RWPE1 (cell line): Measurements from ENCODE around the gene GSK3B.

Experiments
- CTCF ChIA-PET: fragments of 350-600 bp; sonication (Branson Sonifier 250); formaldehyde crosslinking; extraction: SDS; loops from one replicate; lab custom pipeline; 2021; lab: Yijun Ruan, JAX
- POLR2A ChIA-PET: fragments of 400-600 bp; formaldehyde crosslinking; extraction: SDS; loops from one replicate; lab custom pipeline; 2020; ENCODE audit warnings: antibody characterized with exemption; ENCODE audit not compliant: low non-redundant PET; lab: Yijun Ruan, JAX
- DNase-seq: peaks from one replicate; pipeline ENCODE4 v3.0.0; 2012; ENCODE audit warnings: low spot score
- H3K27ac ChIP-seq: fragments of 450-650 bp; 2 replicates; pipeline ENCODE4 v1.5.1; 2017
- TF ChIP-seq, protein P1 (sequence below): fragments of 450-650 bp; conservative IDR thresholded peaks from 2 replicates; pipeline ENCODE4 v1.5.1; 2017; ENCODE audit warnings: low read depth, mild to moderate bottlenecking

Gene GSK3B

DNA sequence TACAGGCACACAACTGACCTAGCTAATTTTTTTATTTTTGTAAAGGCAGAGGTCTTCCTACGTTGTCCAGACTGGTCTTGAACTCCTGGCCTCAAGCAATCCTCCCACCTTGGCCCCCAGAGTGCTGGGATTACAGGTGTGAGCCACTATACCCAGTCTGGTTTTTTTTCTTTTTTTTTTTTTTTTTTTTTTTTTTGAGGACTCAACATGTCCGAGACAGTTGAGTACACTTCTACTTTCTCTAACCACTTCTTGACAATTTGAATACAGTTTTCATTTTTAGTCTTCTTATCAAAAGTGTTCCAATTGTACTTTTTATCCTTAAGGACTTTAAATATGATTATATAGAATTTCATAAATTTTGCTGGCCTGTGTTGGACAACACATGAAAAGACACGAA is 7.4 kb upstream of the GSK3B start:
- no peak for DNase-seq
- TF ChIP-seq, protein P1, sequence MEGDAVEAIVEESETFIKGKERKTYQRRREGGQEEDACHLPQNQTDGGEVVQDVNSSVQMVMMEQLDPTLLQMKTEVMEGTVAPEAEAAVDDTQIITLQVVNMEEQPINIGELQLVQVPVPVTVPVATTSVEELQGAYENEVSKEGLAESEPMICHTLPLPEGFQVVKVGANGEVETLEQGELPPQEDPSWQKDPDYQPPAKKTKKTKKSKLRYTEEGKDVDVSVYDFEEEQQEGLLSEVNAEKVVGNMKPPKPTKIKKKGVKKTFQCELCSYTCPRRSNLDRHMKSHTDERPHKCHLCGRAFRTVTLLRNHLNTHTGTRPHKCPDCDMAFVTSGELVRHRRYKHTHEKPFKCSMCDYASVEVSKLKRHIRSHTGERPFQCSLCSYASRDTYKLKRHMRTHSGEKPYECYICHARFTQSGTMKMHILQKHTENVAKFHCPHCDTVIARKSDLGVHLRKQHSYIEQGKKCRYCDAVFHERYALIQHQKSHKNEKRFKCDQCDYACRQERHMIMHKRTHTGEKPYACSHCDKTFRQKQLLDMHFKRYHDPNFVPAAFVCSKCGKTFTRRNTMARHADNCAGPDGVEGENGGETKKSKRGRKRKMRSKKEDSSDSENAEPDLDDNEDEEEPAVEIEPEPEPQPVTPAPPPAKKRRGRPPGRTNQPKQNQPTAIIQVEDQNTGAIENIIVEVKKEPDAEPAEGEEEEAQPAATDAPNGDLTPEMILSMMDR, result no peak
- H3K27ac ChIP-seq, result peak overlapping the region; percentile 76
- POLR2A ChIA-PET, result no interaction called here
- CTCF ChIA-PET, result no interaction called here

DNA sequence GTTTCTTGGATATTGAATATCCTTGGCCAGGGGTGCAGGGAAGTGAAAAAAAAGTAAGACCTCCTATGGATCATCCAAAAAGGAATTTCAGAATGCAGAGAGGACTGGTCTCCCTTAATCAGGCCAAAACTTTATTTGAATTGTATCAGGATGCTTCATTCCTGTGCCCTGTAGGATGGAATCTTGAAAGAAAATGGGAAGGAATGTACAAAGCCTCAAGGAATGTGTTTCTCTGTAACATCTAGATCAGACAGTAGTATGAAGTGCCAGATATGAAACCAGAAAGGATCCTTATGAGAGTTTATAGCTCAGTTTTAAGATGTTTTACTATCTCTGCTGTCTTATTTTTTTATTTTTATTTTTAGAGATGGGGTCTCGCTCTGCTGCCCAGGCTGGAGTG is 6.5 kb upstream of the GSK3B start:
- peak overlapping the region; percentile 76 for H3K27ac ChIP-seq
- no peak for DNase-seq
- TF ChIP-seq, protein P1, result no peak
- ChIA-PET POLR2A (no interaction called here), CTCF (interaction anchor here (0.6 to 0.7 kb wide), 3 partner anchors 114 to 1375 kb away, joined by 3 to 7 read pairs (median 3); no protein-coding TSS in a partner anchor)

DNA sequence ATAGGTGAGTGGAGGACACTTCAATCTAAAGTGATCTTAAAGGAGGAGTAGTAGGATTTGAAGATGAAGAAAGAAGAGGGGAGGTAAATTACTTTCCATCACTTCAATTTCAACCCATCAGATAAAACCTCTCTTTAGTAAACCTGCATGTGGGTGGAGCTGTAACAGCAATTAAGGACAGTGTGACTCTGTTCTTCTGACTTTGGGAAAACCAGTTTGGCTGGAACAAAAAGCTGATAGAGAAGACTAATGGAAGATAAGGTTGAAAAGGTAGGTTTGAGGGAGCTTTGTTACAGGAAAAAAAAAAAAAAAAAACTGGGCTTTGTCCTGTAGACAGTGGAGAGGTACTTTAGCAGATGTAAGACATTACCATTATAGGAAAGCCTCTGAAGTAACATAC is 4.5 kb upstream of the GSK3B start:
- DNase-seq, result no peak
- ChIA-PET POLR2A (interaction anchor here (0.6 kb wide), 4 partner anchors 15 to 71 kb away, joined by 3 to 9 read pairs (median 6); no protein-coding TSS in a partner anchor), CTCF (interaction anchor here (0.7 kb wide), 1 partner anchor 29 kb away, joined by 3 read pairs; no protein-coding TSS in a partner anchor)
- H3K27ac ChIP-seq, result peak overlapping the region; percentile 61
- TF ChIP-seq, protein P1, result no peak

DNA sequence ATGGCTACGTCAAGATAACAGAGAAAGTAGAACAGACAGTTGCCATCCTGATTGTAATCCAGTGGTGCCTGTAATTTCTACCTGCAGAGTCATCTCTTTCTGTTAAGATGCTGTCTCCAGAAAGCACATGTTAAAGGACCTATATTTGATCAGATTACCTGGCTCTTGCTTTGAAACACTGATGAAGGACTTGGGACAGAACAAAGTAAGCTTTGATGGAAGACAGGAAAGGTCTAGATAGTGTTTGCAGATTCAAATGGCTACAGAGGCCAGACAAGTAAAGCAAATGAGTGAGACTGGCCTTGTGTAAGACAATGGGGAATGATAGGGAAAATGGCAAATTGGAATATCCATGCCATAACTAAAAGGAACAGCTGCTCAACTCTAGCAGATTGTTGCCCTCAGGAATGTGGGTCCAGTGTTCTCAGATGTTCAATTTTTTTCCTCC is 1.8 kb upstream of the GSK3B start:
- ChIA-PET CTCF (no interaction called here), POLR2A (interaction anchor here (0.6 to 3.3 kb wide), 6 partner anchors 18 to 1905 kb away, joined by 4 to 23 read pairs (median 6); no protein-coding TSS in a partner anchor)
- TF ChIP-seq, protein P1, result no peak

DNA sequence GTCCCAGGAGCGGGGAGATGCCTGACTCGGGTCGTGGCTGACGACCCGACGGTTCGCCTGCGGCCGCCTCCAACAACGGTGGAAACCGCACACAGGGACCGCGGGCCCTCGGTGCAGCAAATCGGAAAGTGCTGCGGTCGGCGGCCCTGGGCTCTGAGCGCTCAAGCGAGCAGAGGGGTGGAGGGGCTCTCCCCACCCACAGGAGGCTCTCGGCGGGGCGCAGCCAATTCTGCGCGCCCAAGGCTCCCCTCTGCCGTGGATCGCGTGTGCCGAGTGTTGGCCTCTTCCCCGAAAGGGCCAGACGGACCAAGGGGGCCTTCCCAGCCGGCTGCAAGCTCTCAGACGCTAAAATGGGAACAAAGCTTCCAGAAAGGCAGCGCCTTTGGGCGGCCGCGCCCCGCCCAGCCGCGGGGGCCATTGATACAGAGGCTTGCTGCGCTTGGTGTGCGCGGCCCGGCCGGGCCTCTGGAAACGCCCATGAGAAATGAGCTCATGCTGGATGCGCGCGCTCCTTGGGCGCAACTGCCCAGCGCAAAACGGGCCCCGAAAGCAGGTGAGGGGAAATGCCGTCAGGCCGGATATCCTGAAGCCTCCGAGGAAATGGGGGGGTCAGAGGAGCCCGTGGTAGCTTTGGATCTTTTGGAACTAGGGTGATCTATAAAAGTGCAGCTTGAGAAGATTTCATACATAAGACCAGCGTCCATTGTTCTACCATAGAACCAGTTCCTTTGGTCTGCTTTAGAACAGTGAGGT is 1.2 kb upstream of the GSK3B start:
- POLR2A ChIA-PET, result interaction anchor here (0.6 to 3.3 kb wide), 7 partner anchors 18 to 1906 kb away, joined by 3 to 23 read pairs (median 5); no protein-coding TSS in a partner anchor
- peak overlapping the region; percentile 100 for H3K27ac ChIP-seq
- CTCF ChIA-PET, result no interaction called here
- TF ChIP-seq, protein P1, result no peak
- DNase-seq, result peak; percentile 61

More for the DNA sequence above, 1.8 kb upstream of the GSK3B start:
- peak overlapping the region; percentile 100 for H3K27ac ChIP-seq
- no peak for DNase-seq

DNA sequence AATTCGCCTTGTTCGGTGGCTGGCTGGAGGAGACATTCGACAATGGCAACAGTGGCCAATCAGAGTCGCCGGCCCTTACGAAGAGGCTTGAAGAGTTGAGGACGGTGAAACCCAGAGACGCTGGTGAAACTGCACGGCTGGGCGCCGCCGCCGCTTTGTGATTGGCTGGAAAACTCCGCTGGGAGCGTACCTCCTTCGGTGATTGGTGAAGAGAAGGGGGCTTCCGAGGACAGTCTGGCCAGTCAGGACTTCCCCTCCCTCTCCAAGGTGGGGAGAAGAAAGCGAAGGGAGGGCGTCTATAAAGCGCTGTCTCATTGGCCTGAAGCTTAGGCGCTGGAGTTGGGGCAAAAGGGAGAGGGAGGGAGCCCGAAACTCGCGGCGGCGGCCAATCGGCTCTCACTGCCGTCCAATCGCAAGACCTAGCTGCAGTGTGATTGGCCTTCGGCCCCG is 554 bp upstream of the GSK3B start:
- POLR2A ChIA-PET, result interaction anchor here (0.6 to 3.3 kb wide), 7 partner anchors 19 to 102 kb away, joined by 3 to 23 read pairs (median 5); no protein-coding TSS in a partner anchor
- peak; percentile 99 for DNase-seq
- CTCF ChIA-PET, result interaction anchor here (0.6 kb wide), 1 partner anchor 87 kb away, joined by 3 read pairs; no protein-coding TSS in a partner anchor
- TF ChIP-seq, protein P1, result no peak
- peak overlapping the region; percentile 100 for H3K27ac ChIP-seq
